Measurements from ENCODE around the gene CACNB4. TPM values are rescaled to one million over a fixed set of nuclear protein-coding genes. Genes with fewer than 3 reads are reported as not detected.

The CACNB4 gene
- total and polyA plus RNA-seq, 2 of the 4 experiments (the other 2 are of a cell fraction), result 0.12 to 0.36 TPM

- dilution Hi-C loops (cut with HindIII; ENCODE audit: low sequenced_read_pairs, unreplicated experiment) (no loop called here), intact Hi-C loops (cut with micrococcal nuclease) (no loop called here), in situ Hi-C loops (cut with MboI; ENCODE audit: low sequenced_read_pairs) (no loop called here)
- Histone ChIP-seq H3K4ac (ENCODE audit: low read depth, low read length) (no peak overlapping the region), H3K23ac (ENCODE audit: low read depth, low read length) (no peak overlapping the region), H4K5ac (ENCODE audit: low read depth, low read length) (no peak overlapping the region), H3K27me3 (ENCODE audit: control insufficient read depth, insufficient read depth, low read length) (peaks cover 9% of the 10 kb centered on the region), H3K14ac (replicated peaks; ENCODE audit: low read depth, low read length) (no peak overlapping the region), H3K4me3 (ENCODE audit: insufficient read depth, low read depth, low read length) (no peak overlapping the region), H3K79me1 (ENCODE audit: low read depth in 1 of 2, low read length in 2 of 2) (no peaks in the 10 kb centered on the region), H2AFZ (replicated peaks; ENCODE audit: low read length, poor library complexity) (no peak overlapping the region), H3K9ac (ENCODE audit: low read depth, low read length) (no peak overlapping the region), H4K91ac (ENCODE audit: insufficient read depth, low read depth, low read length) (no peak overlapping the region), H4K8ac (ENCODE audit: low read depth in 2 of 2, low read length in 2 of 2) (no peak overlapping the region), H3K56ac (ENCODE audit: extremely low read depth, insufficient read depth, low read length) (no peak overlapping the region), H3K4me1 (ENCODE audit: control insufficient read depth, insufficient read depth, low read length) (no peaks in the 10 kb centered on the region), H2BK15ac (ENCODE audit: low read depth, low read length) (no peak overlapping the region), H3K9me3 (ENCODE audit: control insufficient read depth, insufficient read depth, low read length) (0 out of 2 replicates have a peak, but pooled peaks cover under 1% of the 10 kb centered on the region), H3K18ac (ENCODE audit: low read depth, low read length) (no peak overlapping the region), H2AK5ac (ENCODE audit: low read depth, low read length) (no peak overlapping the region), H2BK20ac (ENCODE audit: low read depth, low read length) (no peak overlapping the region), H3K27ac (ENCODE audit: insufficient read depth, low read length) (no peak overlapping the region), H2AK9ac (replicated peaks; ENCODE audit: low read depth, low read length, poor library complexity) (no peak overlapping the region), H3K36me3 (ENCODE audit: control insufficient read depth, insufficient read depth, low read length) (no peaks in the 10 kb centered on the region), H4K20me1 (ENCODE audit: insufficient read depth, low read length) (no peaks in the 10 kb centered on the region), H2BK5ac (ENCODE audit: low read depth, low read length, poor library complexity, severe bottlenecking) (no peak overlapping the region), H2BK120ac (ENCODE audit: low read depth, low read length) (no peak overlapping the region), H3K9me1 (ENCODE audit: insufficient read depth, low read length) (no peaks in the 10 kb centered on the region), H3K4me2 (ENCODE audit: low read depth, low read length) (no peak overlapping the region)
- no CpG with 5 or more reads among the region's 2 CpGs for WGBS, 2 experiments (ENCODE audit: extremely low coverage in 2 of 2, insufficient read length in 1 of 2)
- ChIA-PET CTCF (no interaction called here), POLR2A (ENCODE audit: unreplicated experiment) (interaction anchor here (0.7 kb wide), 1 partner anchor 69 kb away, joined by 4 read pairs; no protein-coding TSS in a partner anchor)
- ATAC-seq (ENCODE audit: low read depth), result no peak
- TF ChIP-seq FOS (IDR thresholded peaks at IDR 0.05; ENCODE audit: low read depth, low read length), result no peak
- TF ChIP-seq MAFK (IDR thresholded peaks at IDR 0.05; ENCODE audit: low read depth, low read length), result no peak
- TF ChIP-seq SMC3 (IDR thresholded peaks at IDR 0.05; ENCODE audit: low read depth, low read length), result no peak
- no peak for TF ChIP-seq CHD1 (IDR thresholded peaks at IDR 0.05; ENCODE audit: low read depth, low read length)
- no peak for TF ChIP-seq RCOR1 (IDR thresholded peaks at IDR 0.05; ENCODE audit: insufficient replicate concordance, low read length)
- no TSS peak for BruUV-seq (replicated peaks)
- DNase-seq, result no peak
Observed at GRCh38 chr2:152086231-152086630, 12.6 kb downstream of the CACNB4 start.
